GM21717 (cell line): Measurements from ENCODE around the gene IGF1.
A peak's percentile ranks its signal among the peaks of the same experiment; 100 is the strongest.

Experiments
- ATAC-seq: cut with Tn5 transposase; IDR thresholded peaks from one replicate; pipeline ENCODE4 v1.9.1; 2021; ENCODE audit warnings: mild to moderate bottlenecking, moderate library complexity; ENCODE audit not compliant: unreplicated experiment

The IGF1 gene

DNA sequence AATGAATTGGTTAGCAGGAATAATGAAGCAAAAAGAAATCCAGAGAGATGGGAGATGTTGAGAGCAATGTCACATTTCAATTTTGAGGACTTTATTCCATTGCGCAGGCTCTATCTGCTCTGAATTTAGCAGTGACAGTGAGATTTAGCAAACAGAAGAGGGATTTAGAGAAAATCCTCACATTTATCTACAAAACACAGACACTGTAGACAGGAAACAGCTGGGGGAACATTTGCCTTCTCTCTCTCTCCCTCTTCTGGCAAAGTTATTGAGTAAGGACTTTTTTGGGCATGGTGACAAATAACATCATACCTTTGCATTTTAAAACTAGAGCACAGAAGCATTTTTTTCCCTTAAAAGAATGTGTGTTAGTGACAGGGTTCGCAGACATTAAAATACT is at the start of gene IGF1:
TSS of gene IGF1 (minus strand) at position 158 of the 400 bp plus-strand sequence. CDS start 182 bp downstream, outside the sequence.
- no peak for ATAC-seq

DNA sequence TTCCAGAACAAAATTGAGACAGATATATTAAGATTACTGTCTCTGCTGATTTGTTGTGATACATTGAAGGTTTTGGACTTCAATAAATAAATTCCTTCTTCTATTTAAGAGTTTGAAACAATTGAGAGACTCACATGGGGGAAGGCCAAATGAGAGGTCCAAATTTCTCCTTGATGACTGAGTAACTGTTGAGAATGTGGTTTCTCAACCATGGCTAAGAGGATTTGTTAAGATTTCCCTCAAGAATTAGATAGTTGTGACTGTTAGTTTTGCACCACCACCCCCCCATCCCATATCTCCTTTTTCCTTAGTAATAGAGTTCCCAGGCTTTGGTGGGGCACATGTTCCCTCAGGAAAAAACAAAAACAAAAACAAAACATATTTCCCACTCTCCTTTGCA is 47.7 kb upstream of the IGF1 start:
- no peak for ATAC-seq

GRCh38 chr12:102527171-102527720 is 46.9 kb upstream of the IGF1 start:
- no peak for ATAC-seq

DNA sequence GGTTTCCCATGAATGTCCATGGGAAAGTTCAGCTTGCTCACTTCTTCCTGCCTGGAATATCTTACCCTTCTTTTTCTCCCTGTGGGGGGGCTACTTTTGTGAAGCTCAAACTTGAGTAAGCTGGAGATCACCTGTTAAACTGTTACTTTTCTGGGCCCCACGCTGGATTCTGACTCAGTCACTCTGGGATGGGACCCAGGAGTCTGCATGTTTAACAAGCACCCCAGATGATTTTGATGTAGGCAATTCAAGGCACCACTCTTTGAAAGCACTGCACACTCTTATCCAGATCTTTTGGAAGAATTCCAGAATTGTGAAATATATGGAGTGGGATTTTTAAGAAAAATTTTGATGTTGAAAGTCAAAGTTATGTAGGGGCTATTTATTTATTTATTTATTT is 46.3 kb upstream of the IGF1 start:
- ATAC-seq: no peak

DNA sequence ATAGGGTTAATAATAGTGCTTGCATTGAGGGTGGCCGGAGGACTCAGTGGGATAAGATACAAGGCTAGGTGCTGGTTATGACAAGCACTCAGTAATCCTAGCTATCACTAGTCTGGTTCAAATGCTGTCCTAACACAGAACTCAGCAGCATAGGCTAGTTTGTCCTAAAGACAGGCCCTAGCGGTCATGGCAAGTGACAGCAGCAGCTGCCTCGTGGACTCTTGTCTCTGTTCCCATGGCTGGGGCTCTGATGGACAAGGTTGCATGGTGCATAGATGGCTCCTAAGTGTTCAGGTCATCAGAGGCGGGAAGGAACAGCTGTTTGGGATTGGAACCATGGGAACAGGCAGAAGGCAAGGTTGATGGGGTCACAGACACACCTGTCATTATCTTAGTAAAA is 42.4 kb upstream of the IGF1 start:
- no peak for ATAC-seq

DNA sequence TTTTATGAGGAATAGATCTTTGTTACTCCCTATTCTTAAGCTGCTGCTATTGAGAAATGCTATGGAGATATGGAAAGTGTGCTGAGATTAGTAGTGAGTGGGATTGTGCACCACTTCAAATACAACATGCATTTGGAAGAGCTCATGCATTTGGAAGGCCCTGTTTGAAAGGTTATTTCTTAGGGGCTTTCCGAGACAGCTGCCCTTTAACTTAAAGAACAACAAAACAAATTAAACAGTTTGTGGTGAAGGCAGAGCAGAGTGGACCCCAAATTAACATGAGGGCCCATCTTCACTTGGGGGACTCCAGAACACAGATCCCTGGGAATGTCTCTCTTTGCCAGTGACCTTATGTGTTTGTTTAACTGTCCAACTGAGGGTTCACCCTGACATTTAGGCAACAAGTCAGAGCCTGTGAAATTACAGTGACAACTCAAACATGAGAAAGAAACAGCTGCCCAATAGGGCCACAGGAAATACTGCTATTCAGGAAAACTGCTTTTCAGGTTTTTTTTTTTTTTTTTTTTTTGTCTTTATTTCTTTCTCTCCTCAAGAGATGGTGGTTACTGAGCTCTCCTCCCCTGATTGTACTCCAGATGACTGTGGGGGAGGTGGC is 41.4 kb upstream of the IGF1 start:
- ATAC-seq: no peak

DNA sequence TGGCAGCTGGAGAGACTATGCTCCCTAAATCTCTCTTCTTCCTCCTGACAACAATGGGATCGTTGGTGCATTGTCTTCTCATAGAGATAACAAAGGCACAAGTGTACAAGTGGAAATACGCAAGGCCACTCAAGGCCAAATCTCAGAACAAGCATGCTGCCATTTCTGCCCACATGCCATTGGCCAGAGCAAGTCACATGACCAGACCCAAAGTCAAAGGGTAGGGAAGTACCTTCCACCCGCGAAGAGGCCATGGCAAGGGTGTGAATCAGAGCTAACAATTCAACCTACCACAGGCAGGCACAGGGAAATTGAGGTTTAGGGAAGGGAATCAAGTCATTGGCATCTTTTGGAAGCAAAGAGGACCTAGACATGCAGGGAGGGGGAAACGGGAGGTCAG is 38.5 kb upstream of the IGF1 start:
- no peak for ATAC-seq

DNA sequence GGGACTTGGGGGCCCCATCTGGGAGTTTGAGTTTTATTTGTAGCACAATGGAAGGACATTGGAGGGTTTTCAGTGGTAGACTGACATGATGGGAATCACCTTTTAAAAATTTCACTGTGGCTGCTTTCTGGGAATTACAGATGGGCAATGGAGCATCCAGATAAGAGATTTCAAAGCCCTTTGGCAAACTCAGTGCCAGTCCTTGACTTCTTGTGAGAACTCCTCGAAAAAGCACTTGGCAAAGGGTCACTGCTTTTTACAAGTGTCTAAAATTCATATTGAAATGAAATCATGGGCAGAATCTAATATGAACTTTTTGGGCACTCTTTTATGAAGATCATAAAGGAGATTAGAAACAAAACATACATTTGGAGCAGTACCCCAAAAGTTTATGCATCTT is 34.3 kb upstream of the IGF1 start:
- ATAC-seq: no peak

DNA sequence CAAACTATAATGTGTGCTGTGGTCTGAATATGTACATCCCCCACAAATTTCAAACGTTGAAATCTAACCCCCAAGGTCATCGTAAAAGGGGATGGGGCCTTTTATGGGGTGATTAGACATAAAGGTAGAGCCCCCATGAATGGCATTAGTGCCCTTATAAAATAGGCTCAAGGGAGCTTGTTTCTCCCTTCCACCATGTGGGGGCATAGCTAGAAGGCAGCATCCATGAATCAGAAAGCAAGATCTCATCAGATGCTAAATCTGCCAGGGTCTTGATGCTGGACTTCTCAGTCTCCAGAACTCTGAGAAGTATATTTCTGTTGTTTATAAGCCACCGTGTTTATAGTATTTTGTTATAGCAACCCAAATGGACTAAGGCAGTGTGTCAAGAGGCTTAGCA is 33.4 kb upstream of the IGF1 start:
- ATAC-seq: no peak

GRCh38 chr12:102513272-102513671 is 32.9 kb upstream of the IGF1 start:
- ATAC-seq: peak; percentile 83

DNA sequence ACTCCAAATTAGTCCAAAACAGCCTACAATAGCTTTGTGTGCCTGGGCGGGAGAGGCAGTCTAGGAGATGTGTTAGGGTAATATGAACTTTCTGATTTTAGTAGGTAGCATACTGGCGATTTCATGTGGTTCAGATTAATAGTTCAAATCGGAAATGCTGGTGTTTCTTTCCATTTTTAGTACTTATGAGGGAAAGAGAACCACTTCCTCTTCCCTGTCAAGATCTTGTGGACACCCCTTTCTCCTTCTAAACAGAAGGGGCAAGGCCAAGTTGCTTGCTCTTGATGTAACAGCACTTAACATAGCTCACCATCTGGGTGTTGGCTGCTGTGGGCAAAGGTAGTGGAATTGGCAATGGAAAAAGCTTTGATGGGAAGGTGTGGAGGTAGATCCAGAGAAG is 32.2 kb upstream of the IGF1 start:
- no peak for ATAC-seq

GRCh38 chr12:102511575-102511974 is 31.2 kb upstream of the IGF1 start:
- no peak for ATAC-seq

DNA sequence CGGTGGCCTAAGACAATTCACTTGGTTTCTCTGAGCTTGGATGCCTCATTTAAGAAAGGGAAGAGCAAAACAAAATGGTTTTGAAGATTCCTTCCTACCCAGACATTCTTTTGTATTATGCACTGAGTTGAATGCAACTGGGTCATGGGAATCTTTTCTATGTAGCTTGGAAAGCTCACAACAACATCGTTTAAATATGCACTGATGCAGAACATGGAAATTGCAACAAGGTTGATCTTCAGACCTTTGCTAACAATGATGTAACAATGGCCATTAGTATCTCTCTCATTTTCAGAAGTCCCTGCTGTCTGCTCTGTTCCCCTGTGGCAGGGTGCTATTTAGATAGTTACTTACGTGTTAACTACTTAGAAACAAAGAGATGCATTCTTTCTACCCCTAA is 30.1 kb upstream of the IGF1 start:
- no peak for ATAC-seq

- no peak for ATAC-seq
Observed at GRCh38 chr12:102510031-102510430, 29.7 kb upstream of the IGF1 start.

- no peak for ATAC-seq
Observed at GRCh38 chr12:102509123-102509626, 28.8 kb upstream of the IGF1 start.

GRCh38 chr12:102508052-102508451 is 27.7 kb upstream of the IGF1 start:
- no peak for ATAC-seq

DNA sequence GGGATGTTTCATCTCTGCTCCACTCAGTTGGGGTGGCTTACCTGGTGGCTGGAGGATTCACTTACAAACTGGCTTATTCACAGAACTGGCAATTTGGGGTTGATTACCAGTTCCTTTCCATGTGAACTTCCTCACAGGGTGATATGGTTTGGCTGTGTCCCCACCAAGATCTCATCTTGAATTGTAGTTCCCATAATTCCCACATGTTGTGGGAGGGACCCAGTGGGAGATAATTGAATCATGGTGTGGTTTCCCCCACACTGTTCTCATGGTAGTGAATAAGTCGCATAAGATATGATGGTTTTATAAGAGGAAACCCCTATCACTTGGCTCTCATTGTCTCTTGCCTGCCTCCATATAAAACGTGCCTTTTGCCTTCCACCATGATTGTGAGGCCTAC is 26.9 kb upstream of the IGF1 start:
- ATAC-seq: no peak

DNA sequence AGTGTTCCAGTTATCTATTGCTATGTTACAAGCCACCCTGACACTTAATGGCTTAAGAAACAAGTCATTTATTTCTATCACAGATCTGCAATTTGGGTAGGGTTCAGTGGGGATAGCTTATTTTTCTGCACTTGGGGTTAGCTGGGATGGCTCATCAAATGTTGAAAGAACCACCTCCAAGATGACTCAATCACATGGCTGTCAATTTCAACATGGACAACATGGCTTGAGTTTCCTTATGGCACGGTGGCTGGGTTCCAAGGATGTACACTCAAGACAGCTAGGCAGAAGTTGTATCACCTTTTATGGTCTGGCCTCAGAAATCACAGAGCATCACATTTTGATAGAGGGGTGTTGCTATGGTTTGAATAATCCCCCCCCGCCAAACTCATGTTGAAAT is 24.5 kb upstream of the IGF1 start:
- ATAC-seq: no peak

- ATAC-seq: no peak
Observed at GRCh38 chr12:102504280-102504679, 23.9 kb upstream of the IGF1 start.

- ATAC-seq: no peak
Observed at GRCh38 chr12:102503831-102504230, 23.5 kb upstream of the IGF1 start.

DNA sequence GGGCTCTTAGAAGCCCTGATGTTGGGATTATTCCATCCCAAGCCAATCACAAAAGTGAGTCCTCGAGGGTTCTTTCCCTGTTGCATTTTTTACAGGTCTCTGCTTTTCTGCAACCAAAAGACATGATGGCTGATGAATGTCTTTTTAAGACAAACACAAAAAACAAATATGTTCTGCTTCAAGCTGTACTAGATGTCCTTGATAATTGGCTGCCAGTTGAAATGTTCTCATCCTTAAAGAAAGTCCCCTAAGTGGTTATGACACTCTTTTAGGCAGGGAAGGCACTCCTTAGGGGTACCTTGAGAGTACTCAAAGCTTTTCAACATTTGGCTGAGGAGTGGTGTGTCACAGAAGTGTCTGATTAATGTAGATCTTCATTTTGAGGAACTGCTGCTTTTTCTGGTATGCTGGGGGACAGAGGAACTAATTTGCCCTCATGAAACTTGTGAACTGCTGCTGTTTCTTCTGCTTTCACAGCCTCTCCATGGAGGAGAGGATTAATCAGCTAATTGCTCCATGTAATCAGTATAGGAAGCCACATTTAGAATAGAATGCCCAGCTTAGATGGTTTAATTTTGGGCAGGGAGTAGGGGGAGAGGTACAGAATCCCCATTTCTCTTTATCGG is 22.8 kb upstream of the IGF1 start:
- peak; percentile 81 for ATAC-seq

DNA sequence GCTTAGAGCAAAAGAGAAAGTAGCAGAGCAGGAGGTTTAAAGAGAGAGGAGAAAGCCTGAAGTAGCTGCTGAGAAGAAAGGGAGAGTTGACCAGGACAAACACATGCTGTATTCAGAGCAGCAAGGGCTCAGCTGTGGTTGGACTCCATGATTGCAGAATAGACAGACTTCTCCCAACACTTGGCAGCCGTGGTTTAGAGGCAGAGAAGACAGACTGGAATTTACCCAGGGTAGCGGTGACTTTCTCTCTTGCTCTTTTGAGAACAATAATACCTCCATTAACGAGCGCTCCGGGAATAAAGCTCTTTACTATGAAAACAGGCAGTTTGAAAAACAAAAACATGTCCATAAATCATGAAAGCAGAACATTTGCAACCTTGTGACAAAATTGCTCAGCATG is 21.4 kb upstream of the IGF1 start:
- ATAC-seq: no peak

DNA sequence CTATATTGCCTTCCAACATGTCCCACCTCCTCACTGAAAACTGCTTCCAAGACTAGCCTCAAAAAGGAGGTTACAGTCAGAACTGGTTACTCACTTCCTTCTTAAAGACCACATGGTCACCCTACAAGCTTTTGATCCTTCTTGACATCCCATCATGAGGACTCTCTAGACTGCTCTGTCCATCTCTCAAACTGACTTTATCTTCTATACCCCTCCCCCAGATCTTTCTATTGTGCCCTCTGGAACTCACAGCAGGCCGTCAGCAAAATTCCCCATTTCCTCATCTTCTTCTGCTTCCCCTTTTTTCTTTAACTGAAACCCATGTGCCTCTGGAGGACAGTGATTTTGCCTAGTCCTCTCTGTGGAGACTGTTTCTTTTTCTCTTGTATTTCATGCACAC is 18.1 kb upstream of the IGF1 start:
- no peak for ATAC-seq
